ENCODE results near the gene CEPT1. TPM values are rescaled to one million over a fixed set of nuclear protein-coding genes. Genes with fewer than 3 reads are reported as not detected.

Gene CEPT1
- total RNA-seq, 1 experiment from 2014 or later: 34.2 TPM

DNA sequence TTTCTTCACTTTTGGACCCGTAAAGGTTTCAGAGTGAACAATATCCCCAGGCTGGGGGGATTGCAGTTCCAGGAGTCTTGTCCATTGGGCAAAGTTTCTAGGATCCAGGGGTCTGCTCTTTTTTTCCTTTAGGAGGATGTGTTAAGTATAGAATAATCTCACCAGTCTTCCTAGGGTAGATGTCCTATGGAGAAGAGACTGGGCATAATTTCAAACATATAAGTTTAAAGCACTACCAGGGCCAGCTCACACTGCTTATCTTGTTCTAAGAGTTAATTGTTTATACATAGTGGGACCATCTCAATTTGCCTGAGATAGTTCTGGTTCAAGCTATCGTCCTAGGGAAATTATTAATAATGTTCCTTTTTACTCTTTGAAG, 88.7 kb downstream of the CEPT1 start:
- Histone ChIP-seq H3K27ac (ENCODE audit: low read depth, low read length) (peak overlapping the region; percentile 40), H3K4me2 (ENCODE audit: low read length) (peak overlapping the region; percentile 56)
- intact Hi-C loops (cut with micrococcal nuclease): loop anchor here (10.0 kb wide), 2 partner anchors 194 to 536 kb away; no protein-coding TSS in a partner anchor

GRCh38 chr1:111232134-111232533, 92.1 kb downstream of the CEPT1 start:
- Histone ChIP-seq H3K27me3 (ENCODE audit: insufficient read depth, low read length) (no peaks in the 10 kb centered on the region), H3K27ac (ENCODE audit: low read depth, low read length) (no peak overlapping the region), H3K79me2 (ENCODE audit: insufficient read depth, low read length) (no peaks in the 10 kb centered on the region), H3K9ac (ENCODE audit: low read length) (no peak overlapping the region), H3K9me2 (ENCODE audit: insufficient read depth) (no peaks in the 10 kb centered on the region), H3K36me3 (ENCODE audit: control insufficient read depth in 1 of 2, insufficient read depth in 2 of 2, low read length in 2 of 2) (no peaks in the 10 kb centered on the region), H3K4me2 (ENCODE audit: low read length) (no peak overlapping the region), H3K4me1 (ENCODE audit: control insufficient read depth in 1 of 2, insufficient read depth in 2 of 2, low read length in 2 of 2) (peaks cover 15 to 28% of the 10 kb centered on the region in 2 experiments), H4K20me1 (ENCODE audit: insufficient read depth) (no peaks in the 10 kb centered on the region), H3K9me3 (ENCODE audit: control insufficient read depth in 1 of 2, insufficient read depth in 1 of 2, low read depth in 1 of 2, low read length in 2 of 2) (no peaks in the 10 kb centered on the region), H2AFZ (ENCODE audit: low read depth, low read length, poor library complexity, severe bottlenecking) (no peak overlapping the region), H3K4me3 (replicated peaks in 1 of 2; ENCODE audit: low read depth in 1 of 2, low read length in 2 of 2) (no peak overlapping the region)
- ATAC-seq: no peak
- DNase-seq (ENCODE audit: low read depth, low spot score): no peak
- RAD21 ChIA-PET (ENCODE audit: low non-redundant PET in 1 of 2, low total read pairs in 2 of 2, uncharacterized antibody in 2 of 2, unreplicated experiment in 2 of 2): no interaction called here
- CTCF ChIA-PET: no interaction called here
- intact Hi-C loops (cut with micrococcal nuclease): no loop called here
- POLR2A ChIA-PET: no interaction called here
- BruUV-seq (replicated peaks): no TSS peak
- TF ChIP-seq, protein P1, sequence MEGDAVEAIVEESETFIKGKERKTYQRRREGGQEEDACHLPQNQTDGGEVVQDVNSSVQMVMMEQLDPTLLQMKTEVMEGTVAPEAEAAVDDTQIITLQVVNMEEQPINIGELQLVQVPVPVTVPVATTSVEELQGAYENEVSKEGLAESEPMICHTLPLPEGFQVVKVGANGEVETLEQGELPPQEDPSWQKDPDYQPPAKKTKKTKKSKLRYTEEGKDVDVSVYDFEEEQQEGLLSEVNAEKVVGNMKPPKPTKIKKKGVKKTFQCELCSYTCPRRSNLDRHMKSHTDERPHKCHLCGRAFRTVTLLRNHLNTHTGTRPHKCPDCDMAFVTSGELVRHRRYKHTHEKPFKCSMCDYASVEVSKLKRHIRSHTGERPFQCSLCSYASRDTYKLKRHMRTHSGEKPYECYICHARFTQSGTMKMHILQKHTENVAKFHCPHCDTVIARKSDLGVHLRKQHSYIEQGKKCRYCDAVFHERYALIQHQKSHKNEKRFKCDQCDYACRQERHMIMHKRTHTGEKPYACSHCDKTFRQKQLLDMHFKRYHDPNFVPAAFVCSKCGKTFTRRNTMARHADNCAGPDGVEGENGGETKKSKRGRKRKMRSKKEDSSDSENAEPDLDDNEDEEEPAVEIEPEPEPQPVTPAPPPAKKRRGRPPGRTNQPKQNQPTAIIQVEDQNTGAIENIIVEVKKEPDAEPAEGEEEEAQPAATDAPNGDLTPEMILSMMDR (IDR thresholded peaks at IDR 0.05 in 2 of 3, conservative IDR thresholded peaks at IDR 0.05 in 1 of 3; ENCODE audit: borderline replicate concordance in 1 of 3, insufficient read depth in 1 of 3, low read depth in 2 of 3, low read length in 2 of 3): no peak
- TF ChIP-seq EZH2 (IDR thresholded peaks at IDR 0.05): no peak
- no peak for TF ChIP-seq ELF1 (IDR thresholded peaks at IDR 0.05; ENCODE audit: borderline replicate concordance, low read depth)
- TF ChIP-seq FOSL1 (IDR thresholded peaks at IDR 0.05; ENCODE audit: low read depth): no peak
- TF ChIP-seq REST (IDR thresholded peaks at IDR 0.05; ENCODE audit: low read depth): no peak
- TF ChIP-seq SP1 (IDR thresholded peaks at IDR 0.05; ENCODE audit: low read depth): no peak
- no peak for TF ChIP-seq ZFX (IDR thresholded peaks at IDR 0.05)
- no peak for TF ChIP-seq RAD21 (IDR thresholded peaks at IDR 0.05; ENCODE audit: low read depth)
- TF ChIP-seq CEBPB (IDR thresholded peaks at IDR 0.05; ENCODE audit: low read depth): no peak
- no peak for TF ChIP-seq EZH2phosphoT487 (IDR thresholded peaks at IDR 0.05; ENCODE audit: borderline replicate concordance)
- TF ChIP-seq, protein P2, sequence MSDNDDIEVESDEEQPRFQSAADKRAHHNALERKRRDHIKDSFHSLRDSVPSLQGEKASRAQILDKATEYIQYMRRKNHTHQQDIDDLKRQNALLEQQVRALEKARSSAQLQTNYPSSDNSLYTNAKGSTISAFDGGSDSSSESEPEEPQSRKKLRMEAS (IDR thresholded peaks at IDR 0.05): no peak
- TF ChIP-seq CBX3 (IDR thresholded peaks at IDR 0.05; ENCODE audit: low read depth): no peak
- no peak for TF ChIP-seq YY1 (IDR thresholded peaks at IDR 0.05; ENCODE audit: extremely low read depth, insufficient replicate concordance, low read depth, low read length)
- no peak for TF ChIP-seq JUND (IDR thresholded peaks at IDR 0.05)
- no peak for TF ChIP-seq SIN3A (IDR thresholded peaks at IDR 0.05; ENCODE audit: low read depth)
- TF ChIP-seq SRF (IDR thresholded peaks at IDR 0.05; ENCODE audit: low read depth): no peak
- TF ChIP-seq ZNF274 (IDR thresholded peaks at IDR 0.05; ENCODE audit: low read depth, low read length): no peak

More for the DNA sequence above, 88.7 kb downstream of the CEPT1 start:
- Histone ChIP-seq H3K27me3 (ENCODE audit: insufficient read depth, low read length) (no peaks in the 10 kb centered on the region), H3K9me2 (ENCODE audit: insufficient read depth) (0 out of 2 replicates have a peak, but pooled peaks cover 3% of the 10 kb centered on the region), H4K20me1 (ENCODE audit: insufficient read depth) (no peaks in the 10 kb centered on the region), H3K4me3 (replicated peaks in 1 of 2; ENCODE audit: low read depth in 1 of 2, low read length in 2 of 2) (no peak overlapping the region; a peak in 1 of 4 replicates), H3K36me3 (ENCODE audit: control insufficient read depth in 1 of 2, insufficient read depth in 2 of 2, low read length in 2 of 2) (no peaks in the 10 kb centered on the region), H3K79me2 (ENCODE audit: insufficient read depth, low read length) (no peaks in the 10 kb centered on the region), H2AFZ (ENCODE audit: low read depth, low read length, poor library complexity, severe bottlenecking) (peak overlapping the region; percentile 48), H3K4me1 (ENCODE audit: control insufficient read depth in 1 of 2, insufficient read depth in 2 of 2, low read length in 2 of 2) (peaks cover 15 to 16% of the 10 kb centered on the region in 2 experiments), H3K9me3 (ENCODE audit: control insufficient read depth in 1 of 2, insufficient read depth in 1 of 2, low read depth in 1 of 2, low read length in 2 of 2) (no peaks in the 10 kb centered on the region), H3K9ac (ENCODE audit: low read length) (0 out of 2 replicates have a peak overlapping the region, but pooled peaks have one; percentile 13)
- TF ChIP-seq FOSL1 (IDR thresholded peaks at IDR 0.05; ENCODE audit: low read depth) (no peak), TCF7L2 (IDR thresholded peaks at IDR 0.05; ENCODE audit: borderline replicate concordance, extremely low read depth, insufficient read depth, insufficient read length) (no peak)
- DNase-seq (ENCODE audit: low read depth, low spot score) (no peak), ATAC-seq (peak; percentile 57)
- no TSS peak for BruUV-seq (replicated peaks)
- RAD21 ChIA-PET (ENCODE audit: low non-redundant PET in 1 of 2, low total read pairs in 2 of 2, uncharacterized antibody in 2 of 2, unreplicated experiment in 2 of 2): no interaction called here
- CTCF ChIA-PET: interaction anchor here (1.0 to 1.5 kb wide), 3 partner anchors 105 to 540 kb away, joined by 3 to 5 read pairs (median 5); no protein-coding TSS in a partner anchor
- POLR2A ChIA-PET: no interaction called here
